Endothelial cell of umbilical vein (primary cell): Measurements from ENCODE around the gene PTPRD. TPM values are rescaled to one million over a fixed set of nuclear protein-coding genes. Genes with fewer than 3 reads are reported as not detected.

Source experiments
- BruUV-seq: library from RNA; stranded (reverse); fragments of 400-500 nt; replicated peaks from 2 replicates; lab custom pipeline; 2021; lab: Mats Ljungman, UMichigan
- CTCF ChIA-PET: fragments of 300-600, 350-600 bp; sonication (Branson Sonifier 250); formaldehyde crosslinking; loops from one replicate; lab custom pipeline; 2021; ENCODE audit warnings: antibody characterized with exemption, inconsistent platforms; lab: Charles Lee
- POLR2A ChIA-PET: fragments of 300-600, 350-600 bp; sonication (Branson Sonifier 250); formaldehyde crosslinking; loops from one replicate; lab custom pipeline; 2021; ENCODE audit warnings: antibody characterized with exemption, inconsistent platforms; lab: Charles Lee
- DNase-seq: peaks from one replicate; pipeline ENCODE4 v3.0.0-alpha.2; 2011; ENCODE audit warnings: low read depth, low spot score
- FAIRE-seq: peaks from 2 replicates; lab custom pipeline; 2011; peaks lifted over from hg19 to GRCh38; lab: Jason Lieb, UNC
- H2AFZ ChIP-seq: 2 replicates; pipeline ENCODE4 v1.6.0; 2012; ENCODE audit warnings: low read depth, low read length, control low read depth, inconsistent platforms
- H3K27ac ChIP-seq: 2 replicates; pipeline ENCODE4 v1.5.1; 2011; ENCODE audit warnings: low read depth, mild to moderate bottlenecking, control low read depth, low read length, moderate library complexity; ENCODE audit not compliant: insufficient read depth
- H3K27me3 ChIP-seq, 2 experiments: 2 replicates each; pipeline versions ENCODE4 v1.6.0 to v1.6.1; 2011; ENCODE audit warnings: low read length in 2 of 2, mixed read lengths in 1 of 2; ENCODE audit not compliant: control insufficient read depth in 2 of 2, insufficient read depth in 2 of 2
- H3K36me3 ChIP-seq, 2 experiments: 2 replicates in 1 of 2; 3 replicates in 1 of 2; pipeline ENCODE4 v1.5.1; 2011; ENCODE audit warnings: low read length in 2 of 2, mild to moderate bottlenecking in 1 of 2, moderate library complexity in 1 of 2; ENCODE audit not compliant: control insufficient read depth in 2 of 2, insufficient read depth in 2 of 2; ENCODE audit errors: extremely low read depth in 1 of 2
- H3K4me1 ChIP-seq: 3 replicates; pipeline ENCODE4 v1.5.1; 2011; ENCODE audit warnings: mild to moderate bottlenecking, low read length; ENCODE audit not compliant: control insufficient read depth, insufficient read depth; ENCODE audit errors: extremely low read depth
- H3K4me2 ChIP-seq: 2 replicates; pipeline ENCODE4 v1.6.1; 2011; ENCODE audit warnings: low read length, control low read depth, mixed read lengths; ENCODE audit not compliant: insufficient read depth
- H3K4me3 ChIP-seq, 3 experiments: fragments of 200-600 bp in 1 of 3; sonication (generic), shearing (Covaris generic) in 1 of 3; replicated peaks in 1 of 3; 2 replicates each; pipeline ENCODE4 v1.5.1; 2011 to 2016; ENCODE audit warnings: control low read depth in 3 of 3, low read length in 3 of 3, mild to moderate bottlenecking in 2 of 3, inconsistent platforms in 1 of 3, low read depth in 1 of 3, moderate library complexity in 1 of 3; ENCODE audit not compliant: insufficient read depth in 1 of 3
- H3K79me2 ChIP-seq: 2 replicates; pipeline ENCODE4 v1.6.0; 2012; ENCODE audit warnings: low read length, inconsistent platforms; ENCODE audit not compliant: control insufficient read depth, insufficient read depth
- H3K9ac ChIP-seq: replicated peaks from 2 replicates; pipeline ENCODE3; 2011; ENCODE audit warnings: low read length, control low read depth; ENCODE audit not compliant: insufficient read depth; ENCODE audit errors: extremely low read depth
- H3K9me1 ChIP-seq: replicated peaks from 3 replicates; pipeline ENCODE4 v1.6.0; 2011; ENCODE audit warnings: mild to moderate bottlenecking, low read length; ENCODE audit not compliant: control insufficient read depth, insufficient read depth; ENCODE audit errors: extremely low read depth
- H3K9me3 ChIP-seq: replicated peaks from 2 replicates; pipeline ENCODE4 v1.5.1; 2012; ENCODE audit warnings: low read length, inconsistent platforms; ENCODE audit not compliant: control insufficient read depth, insufficient read depth
- H4K20me1 ChIP-seq: replicated peaks from 2 replicates; pipeline ENCODE3; 2011; ENCODE audit warnings: mild to moderate bottlenecking, low read length; ENCODE audit not compliant: control insufficient read depth, insufficient read depth; ENCODE audit errors: extremely low read depth
- CTCF ChIP-seq, 2 donors: IDR thresholded peaks; 1 replicate in 1 of 2; 2 replicates in 1 of 2; pipeline ENCODE4 v1.5.1; 2011; ENCODE audit warnings: low read length in 2 of 2, mild to moderate bottlenecking in 2 of 2, moderate library complexity in 2 of 2, control low read depth in 1 of 2, inconsistent platforms in 1 of 2, low read depth in 1 of 2; ENCODE audit not compliant: insufficient read depth in 1 of 2; ENCODE audit errors: extremely low read depth in 1 of 2
- EZH2 ChIP-seq: IDR thresholded peaks from 2 replicates; pipeline ENCODE4 v1.6.1; 2012; ENCODE audit warnings: borderline replicate concordance, low read depth, mild to moderate bottlenecking, moderate library complexity, low read length, inconsistent platforms; ENCODE audit not compliant: severe bottlenecking
- FOS ChIP-seq: IDR thresholded peaks from 2 replicates; pipeline ENCODE4 v1.6.1; 2011; ENCODE audit warnings: mild to moderate bottlenecking, low read length, moderate library complexity, borderline replicate concordance; ENCODE audit not compliant: insufficient read depth
- GATA2 ChIP-seq: IDR thresholded peaks from 2 replicates; pipeline ENCODE4 v1.7.0; 2011; ENCODE audit warnings: low read depth, mild to moderate bottlenecking, moderate library complexity, mixed read lengths, low read length; ENCODE audit not compliant: insufficient read length, insufficient read depth
- JUN ChIP-seq: IDR thresholded peaks from 2 replicates; pipeline ENCODE4 v1.6.1; 2011; ENCODE audit warnings: borderline replicate concordance, low read depth; ENCODE audit not compliant: insufficient read length, insufficient read depth
- MAX ChIP-seq: IDR thresholded peaks from 2 replicates; pipeline ENCODE4 v1.6.1; 2011; ENCODE audit not compliant: insufficient read depth, insufficient read length
- MYC ChIP-seq: IDR thresholded peaks from one replicate; pipeline ENCODE4 v1.6.1; 2011; ENCODE audit warnings: mild to moderate bottlenecking, low read depth, low read length
- POLR2A ChIP-seq: IDR thresholded peaks from 2 replicates; pipeline ENCODE4 v1.6.1; 2012; ENCODE audit warnings: low read depth, mild to moderate bottlenecking, control low read depth, low read length
- POLR2AphosphoS5 ChIP-seq: IDR thresholded peaks from 2 replicates; pipeline ENCODE4 v1.6.1; 2012; ENCODE audit warnings: low read depth, mild to moderate bottlenecking, control low read depth, low read length, moderate library complexity; ENCODE audit not compliant: insufficient read depth
- dilution Hi-C: fragments of 300-500 bp; cut with MboI; formaldehyde crosslinking; loops from one replicate; pipeline ENCODE4 v1.15.0; 2019; ENCODE audit warnings: low sequenced_read_pairs; ENCODE audit not compliant: extremely low pct_ligation_motif_present
- intact Hi-C: fragments of 100-400 bp; cut with micrococcal nuclease; formaldehyde crosslinking; loops from one replicate; pipeline ENCODE4 v1.10.0; 2022
- polyA plus RNA-seq, 4 experiments: library from polyadenylated mRNA; depleted of rRNA in 3 of 4; stranded (reverse) in 3 of 4; unstranded in 1 of 4; fragments of >200 nt; gene quantifications; 2 replicates each; pipeline versions ENCODE4 v1.2.1 to v1.2.3, GENCODE V29; 2011 to 2012; ENCODE audit warnings: missing spikeins in 1 of 4
- total RNA-seq: library from RNA; stranded (reverse); gene quantifications from 2 replicates; pipeline ENCODE4 v1.2.3, GENCODE V29; 2021

The PTPRD gene
- total and polyA plus RNA-seq, 2 donors (not counting 3 experiments of a cell fraction or from before 2014, with no cell fraction given): 5.5 to 5.7 TPM

- H3K9me3 ChIP-seq: no peaks in the 10 kb centered on the region
- no peaks in the 10 kb centered on the region for H3K79me2 ChIP-seq
- no peak overlapping the region for H3K27ac ChIP-seq
- POLR2A ChIA-PET: no interaction called here
- no peak overlapping the region for H3K4me2 ChIP-seq
- H2AFZ ChIP-seq: no peak overlapping the region
- TF ChIP-seq POLR2A (no peak), FOS (no peak), CTCF (IDR thresholded peaks at IDR 0.05; ENCODE audit: extremely low read depth in 1 of 2, insufficient read depth in 1 of 2, low read depth in 1 of 2, low read length in 2 of 2) (no peak), GATA2 (no peak), MYC (no peak), MAX (no peak), EZH2 (no peak), POLR2AphosphoS5 (no peak), JUN (no peak)
- H3K4me3 ChIP-seq: no peak overlapping the region
- H3K9me1 ChIP-seq: peaks cover 2% of the 10 kb centered on the region
- no TSS peak for BruUV-seq
- dilution Hi-C loops (no loop called here), intact Hi-C loops (no loop called here)
- DNase-seq (no peak), FAIRE-seq (no peak)
- H4K20me1 ChIP-seq: no peaks in the 10 kb centered on the region
- no peak overlapping the region for H3K9ac ChIP-seq
- no peaks in the 10 kb centered on the region for H3K27me3 ChIP-seq
- no peaks in the 10 kb centered on the region for H3K36me3 ChIP-seq
- CTCF ChIA-PET: no interaction called here
- no peaks in the 10 kb centered on the region for H3K4me1 ChIP-seq
Measured at GRCh38 chr9:9538356-9538755, 1074.4 kb downstream of the PTPRD start.
